ENCODE data around the gene FANCE. TPM values are rescaled to one million over a fixed set of nuclear protein-coding genes. Genes with fewer than 3 reads are reported as not detected.

FANCE gene
- total and polyA plus RNA-seq, 8 donors = 1.7 to 4.0 (median 2.6) TPM

GRCh38 chr6:35506536-35506935 is 54.4 kb downstream of the FANCE start:
- no peak overlapping the region for H3K4me3 ChIP-seq
- H3K9me3 ChIP-seq = no peaks in the 10 kb centered on the region
- no peaks in the 10 kb centered on the region for H3K36me3 ChIP-seq
- no peak for TF ChIP-seq CTCF (IDR thresholded peaks at IDR 0.05)
- H3K27ac ChIP-seq = no peak overlapping the region
- FAIRE-seq = no peak
- H3K27me3 ChIP-seq = no peaks in the 10 kb centered on the region
- intact Hi-C loops (cut with DNase I) = no loop called here
- 90 to 91% methylated on average over 3 of the region's 3 CpGs for WGBS, 2 donors
- H3K4me1 ChIP-seq = no peaks in the 10 kb centered on the region
- no peak for ATAC-seq
- DNase-seq = no peak

DNA sequence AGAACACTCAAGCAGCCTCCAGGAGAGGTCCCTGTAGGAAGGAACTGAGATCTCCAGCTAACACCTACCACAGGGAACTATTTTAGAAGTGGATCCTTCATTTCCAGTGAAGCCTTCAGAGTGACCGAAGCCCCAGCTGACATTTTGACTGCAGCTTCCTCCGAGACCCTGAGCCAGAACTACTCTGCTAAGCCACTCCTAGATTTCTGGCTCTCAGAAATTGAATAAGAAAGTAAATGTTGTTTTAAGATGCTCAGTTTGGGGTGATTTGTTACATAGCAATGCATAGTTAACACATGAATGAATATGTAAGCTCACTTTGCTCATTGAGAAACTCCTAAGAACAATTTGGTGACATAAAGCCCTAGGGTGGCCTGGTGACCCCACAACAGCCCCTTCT is 55.1 kb downstream of the FANCE start:
- WGBS, 2 donors = 95 to 98% methylated on average over 2 of the region's 2 CpGs
- no peak for DNase-seq
- FAIRE-seq = no peak
- intact Hi-C loops (cut with DNase I) = no loop called here
- no peak for ATAC-seq
- Histone ChIP-seq H3K4me1 (no peaks in the 10 kb centered on the region), H3K4me3 (no peak overlapping the region), H3K9me3 (no peaks in the 10 kb centered on the region), H3K27me3 (no peaks in the 10 kb centered on the region), H3K36me3 (no peaks in the 10 kb centered on the region), H3K27ac (no peak overlapping the region)
- no peak for TF ChIP-seq CTCF (IDR thresholded peaks at IDR 0.05)

- no peaks in the 10 kb centered on the region for H3K9me3 ChIP-seq
Observed at GRCh38 chr6:35508027-35508426, 55.9 kb downstream of the FANCE start.

DNA sequence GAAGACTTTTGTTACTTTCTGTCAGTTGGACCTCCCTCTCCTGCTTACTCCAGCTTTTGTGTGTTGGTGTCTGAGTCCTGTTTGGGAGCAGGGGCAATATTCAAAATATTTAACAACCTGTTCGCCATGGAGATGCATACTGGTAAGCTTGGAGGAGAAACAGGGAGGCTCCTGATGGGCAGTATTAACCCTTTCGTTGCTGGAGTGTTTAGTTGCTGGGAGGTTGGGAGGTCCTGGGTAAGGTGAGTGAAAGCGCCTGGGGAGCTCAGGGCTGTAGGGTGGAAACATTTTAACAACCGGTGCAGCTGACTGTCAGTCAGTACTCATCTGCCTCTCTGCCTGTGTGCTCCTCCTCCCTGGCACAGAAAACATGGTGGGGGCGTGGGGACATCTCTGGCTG is 56.4 kb downstream of the FANCE start:
- intact Hi-C loops (cut with DNase I) = no loop called here
- Histone ChIP-seq H3K4me1 (no peaks in the 10 kb centered on the region), H3K36me3 (no peaks in the 10 kb centered on the region), H3K4me3 (no peak overlapping the region), H3K27ac (no peak overlapping the region), H3K9me3 (no peaks in the 10 kb centered on the region), H3K27me3 (no peaks in the 10 kb centered on the region)
- 53 to 63% methylated on average over 5 of the region's 5 CpGs for WGBS, 2 donors
- DNase-seq = no peak
- no peak for ATAC-seq
- TF ChIP-seq CTCF (IDR thresholded peaks at IDR 0.05) = no peak
- no peak for FAIRE-seq

More at GRCh38 chr6:35508027-35508426, 55.9 kb downstream of the FANCE start:
- Histone ChIP-seq H3K36me3 (no peaks in the 10 kb centered on the region), H3K27me3 (no peaks in the 10 kb centered on the region), H3K4me1 (no peaks in the 10 kb centered on the region), H3K4me3 (no peak overlapping the region), H3K27ac (no peak overlapping the region)
- intact Hi-C loops (cut with DNase I) = no loop called here
- no peak for TF ChIP-seq CTCF (IDR thresholded peaks at IDR 0.05)
- no peak for DNase-seq
- FAIRE-seq = no peak
- ATAC-seq = no peak
- WGBS, 2 donors = 60 to 63% methylated on average over 2 of the region's 2 CpGs

DNA sequence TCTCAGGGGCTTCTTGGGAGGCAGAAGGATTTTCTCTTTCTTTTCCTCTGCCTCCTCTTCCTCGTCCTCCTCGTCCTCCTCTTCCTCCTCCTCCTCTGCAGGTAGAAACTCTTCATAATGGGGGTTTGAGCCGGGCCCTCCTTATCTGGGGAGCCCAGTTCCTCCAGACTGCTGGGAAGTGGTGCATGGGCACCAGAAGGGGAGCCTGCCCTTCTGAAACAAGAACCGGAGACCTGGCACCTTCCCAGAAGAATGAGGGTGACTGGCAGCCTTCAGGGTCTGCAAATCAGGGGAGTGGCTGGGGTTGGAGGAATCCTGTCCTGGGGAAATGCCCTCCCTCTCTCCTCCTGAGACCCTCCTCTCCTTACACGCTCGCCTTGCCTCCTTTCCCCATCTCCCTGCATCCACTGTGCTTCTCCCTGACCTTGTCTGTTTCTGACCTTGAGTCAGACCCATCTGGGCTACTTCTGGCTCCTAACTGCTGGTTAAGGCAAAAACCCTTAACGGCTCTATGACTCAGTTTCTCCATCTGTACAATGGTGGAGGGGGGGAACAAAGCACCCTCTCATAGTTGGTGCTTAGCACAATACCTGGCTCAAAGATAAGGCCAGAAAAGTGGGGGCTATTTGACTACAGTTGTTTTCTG is 58.9 kb downstream of the FANCE start:
- no peak overlapping the region for H3K4me3 ChIP-seq
- intact Hi-C loops (cut with DNase I) = no loop called here

More for the DNA sequence above, 58.9 kb downstream of the FANCE start:
- Histone ChIP-seq H3K9me3 (no peaks in the 10 kb centered on the region), H3K27me3 (no peaks in the 10 kb centered on the region), H3K27ac (no peak overlapping the region), H3K36me3 (no peaks in the 10 kb centered on the region), H3K4me1 (no peaks in the 10 kb centered on the region)
- ATAC-seq (no peak), DNase-seq (no peak), FAIRE-seq (no peak)
- no peak for TF ChIP-seq CTCF (IDR thresholded peaks at IDR 0.05)
- 68 to 75% methylated on average over 7 of the region's 7 CpGs for WGBS, 2 donors
